ENCODE results near the gene DSG4.

GRCh38 chr18:31396796-31397612 lies 20.4 kb downstream of the DSG4 start:
- TF ChIP-seq CTCF (IDR thresholded peaks at IDR 0.05; ENCODE audit: low read depth, low read length, missing input control): no peak
- TF ChIP-seq, protein P1, sequence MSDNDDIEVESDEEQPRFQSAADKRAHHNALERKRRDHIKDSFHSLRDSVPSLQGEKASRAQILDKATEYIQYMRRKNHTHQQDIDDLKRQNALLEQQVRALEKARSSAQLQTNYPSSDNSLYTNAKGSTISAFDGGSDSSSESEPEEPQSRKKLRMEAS (IDR thresholded peaks at IDR 0.05): no peak
